Adrenal gland (tissue), 5 donors: Measurements from ENCODE around the gene SLC1A1.

ENCODE experiments used
- CTCF ChIP-seq, 6 experiments: fragments of 450-650 bp in 4 of 6; fragments of 200-600 bp in 2 of 6; sonication (generic) in 1 of 6; IDR thresholded peaks; 1 replicate in 5 of 6; 2 replicates in 1 of 6; pipeline versions ENCODE4 v1.5.1 to v1.8.0; 2016 to 2021; ENCODE audit warnings: antibody characterized with exemption in 6 of 6, mild to moderate bottlenecking in 2 of 6, moderate library complexity in 1 of 6
- POLR2A ChIP-seq, 2 donors: fragments of 450-650 bp; IDR thresholded peaks; one replicate each; pipeline ENCODE4 v1.6.1; 2017; ENCODE audit warnings: antibody characterized with exemption in 2 of 2, mild to moderate bottlenecking in 2 of 2, moderate library complexity in 1 of 2
- donor health status: DM: no; HTN: no; CAD: no.

GRCh38 chr9:4443439-4443838, 46.8 kb upstream of the SLC1A1 start:
- TF ChIP-seq CTCF (IDR thresholded peaks at IDR 0.05) (no peak), POLR2A (IDR thresholded peaks at IDR 0.05) (no peak)
